ENCODE data around the gene EXTL2. TPM values are rescaled to one million over a fixed set of nuclear protein-coding genes. Genes with fewer than 3 reads are reported as not detected.

The EXTL2 gene
- total RNA-seq, 1 experiment from 2014 or later, result 37.9 TPM

DNA sequence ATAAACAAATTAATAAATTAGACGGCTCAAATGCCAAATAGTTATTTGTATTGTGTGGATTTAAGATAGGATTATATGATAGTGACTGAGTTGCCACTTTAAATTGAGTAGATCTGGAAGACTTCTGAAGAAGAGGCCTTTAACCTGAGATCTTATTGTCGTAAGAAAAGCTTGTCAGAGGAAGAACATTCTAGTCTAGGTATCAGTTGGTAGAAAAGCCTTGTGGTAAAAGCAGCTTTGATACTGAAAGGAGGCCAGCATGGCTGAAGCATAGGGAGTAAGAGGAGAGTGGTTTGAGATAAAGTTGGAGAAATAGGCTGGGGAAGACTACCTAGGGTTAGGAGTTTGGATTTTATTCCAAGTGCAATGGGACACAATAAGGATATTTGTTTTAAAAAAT is 30.3 kb upstream of the EXTL2 start:
- Histone ChIP-seq H3K23ac (ENCODE audit: insufficient read length, low read depth, low read length) (no peak overlapping the region), H3K4me1 (ENCODE audit: insufficient read depth, low read length) (no peaks in the 10 kb centered on the region), H4K5ac (ENCODE audit: insufficient read length, low read depth, low read length) (no peak overlapping the region), H3K79me1 (ENCODE audit: insufficient read depth, low read depth, low read length, poor library complexity, severe bottlenecking) (no peaks in the 10 kb centered on the region), H3K14ac (ENCODE audit: insufficient read depth, low read length) (no peak overlapping the region), H3K4ac (ENCODE audit: low read depth, low read length) (no peak overlapping the region), H2AFZ (ENCODE audit: low read length) (no peak overlapping the region), H2AK5ac (ENCODE audit: insufficient read length, low read length) (no peak overlapping the region), H3K27ac (ENCODE audit: insufficient read length, low read depth, low read length) (no peak overlapping the region), H3K18ac (ENCODE audit: insufficient read length, low read depth, low read length) (no peak overlapping the region), H4K8ac (replicated peaks; ENCODE audit: insufficient read length, low read depth, low read length) (no peak overlapping the region), H3K27me3 (ENCODE audit: insufficient read depth, low read length) (no peaks in the 10 kb centered on the region), H3K9me3 (ENCODE audit: control insufficient read depth, low read depth, low read length) (no peaks in the 10 kb centered on the region), H3K79me2 (ENCODE audit: insufficient read depth, low read length) (no peaks in the 10 kb centered on the region), H3K4me2 (ENCODE audit: insufficient read depth, insufficient read length, low read length) (no peak overlapping the region), H2BK5ac (ENCODE audit: insufficient read length, low read length) (no peak overlapping the region), H2BK12ac (ENCODE audit: insufficient read length, low read depth, low read length) (no peak overlapping the region), H3K56ac (ENCODE audit: insufficient read length, low read depth, low read length) (no peak overlapping the region), H3K9ac (ENCODE audit: extremely low read depth, insufficient read length, low read length) (no peak overlapping the region), H4K91ac (ENCODE audit: insufficient read length, low read depth, low read length) (no peak overlapping the region), H2BK15ac (ENCODE audit: low read depth, low read length) (no peak overlapping the region), H2BK120ac (ENCODE audit: low read depth, low read length, poor library complexity, severe bottlenecking) (no peak overlapping the region), H3K23me2 (ENCODE audit: insufficient read length, low read depth, low read length, poor library complexity, severe bottlenecking) (no peaks in the 10 kb centered on the region), H3T11ph (ENCODE audit: low read length) (no peak overlapping the region), H4K20me1 (ENCODE audit: control insufficient read depth, insufficient read depth, insufficient read length) (no peaks in the 10 kb centered on the region), H2BK20ac (ENCODE audit: low read depth, low read length, poor library complexity, severe bottlenecking) (no peak overlapping the region)
- Mint-ChIP-seq H3K4me3 (no peak overlapping the region), H3K27me3 (ENCODE audit: low read depth) (no peaks in the 10 kb centered on the region), H3K4me1 (no peaks in the 10 kb centered on the region), H3K36me3 (ENCODE audit: insufficient read depth in 1 of 3, low read depth in 3 of 3) (peaks cover 14 to 40% (median 29%) of the 10 kb centered on the region in 3 experiments), H3K27ac (no peak overlapping the region; a peak in 1 of 7 replicates), H3K9me3 (0 out of 5 replicates have a peak, but pooled peaks cover 0 to 2% of the 10 kb centered on the region in 2 experiments)
- TF ChIP-seq, protein P1, sequence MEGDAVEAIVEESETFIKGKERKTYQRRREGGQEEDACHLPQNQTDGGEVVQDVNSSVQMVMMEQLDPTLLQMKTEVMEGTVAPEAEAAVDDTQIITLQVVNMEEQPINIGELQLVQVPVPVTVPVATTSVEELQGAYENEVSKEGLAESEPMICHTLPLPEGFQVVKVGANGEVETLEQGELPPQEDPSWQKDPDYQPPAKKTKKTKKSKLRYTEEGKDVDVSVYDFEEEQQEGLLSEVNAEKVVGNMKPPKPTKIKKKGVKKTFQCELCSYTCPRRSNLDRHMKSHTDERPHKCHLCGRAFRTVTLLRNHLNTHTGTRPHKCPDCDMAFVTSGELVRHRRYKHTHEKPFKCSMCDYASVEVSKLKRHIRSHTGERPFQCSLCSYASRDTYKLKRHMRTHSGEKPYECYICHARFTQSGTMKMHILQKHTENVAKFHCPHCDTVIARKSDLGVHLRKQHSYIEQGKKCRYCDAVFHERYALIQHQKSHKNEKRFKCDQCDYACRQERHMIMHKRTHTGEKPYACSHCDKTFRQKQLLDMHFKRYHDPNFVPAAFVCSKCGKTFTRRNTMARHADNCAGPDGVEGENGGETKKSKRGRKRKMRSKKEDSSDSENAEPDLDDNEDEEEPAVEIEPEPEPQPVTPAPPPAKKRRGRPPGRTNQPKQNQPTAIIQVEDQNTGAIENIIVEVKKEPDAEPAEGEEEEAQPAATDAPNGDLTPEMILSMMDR (conservative IDR thresholded peaks at IDR 0.05), result no peak
- no CpG with 5 or more reads among the region's 2 CpGs for WGBS (ENCODE audit: extremely low coverage, insufficient read length, low lambda C conversion rate)
- no peak for DNase-seq
